ENCODE data around the gene INTS15. TPM values are rescaled to one million over a fixed set of nuclear protein-coding genes. Genes with fewer than 3 reads are reported as not detected.

The INTS15 gene
- total and polyA plus RNA-seq, 8 donors = 9.3 to 203 (median 24.2) TPM

DNA sequence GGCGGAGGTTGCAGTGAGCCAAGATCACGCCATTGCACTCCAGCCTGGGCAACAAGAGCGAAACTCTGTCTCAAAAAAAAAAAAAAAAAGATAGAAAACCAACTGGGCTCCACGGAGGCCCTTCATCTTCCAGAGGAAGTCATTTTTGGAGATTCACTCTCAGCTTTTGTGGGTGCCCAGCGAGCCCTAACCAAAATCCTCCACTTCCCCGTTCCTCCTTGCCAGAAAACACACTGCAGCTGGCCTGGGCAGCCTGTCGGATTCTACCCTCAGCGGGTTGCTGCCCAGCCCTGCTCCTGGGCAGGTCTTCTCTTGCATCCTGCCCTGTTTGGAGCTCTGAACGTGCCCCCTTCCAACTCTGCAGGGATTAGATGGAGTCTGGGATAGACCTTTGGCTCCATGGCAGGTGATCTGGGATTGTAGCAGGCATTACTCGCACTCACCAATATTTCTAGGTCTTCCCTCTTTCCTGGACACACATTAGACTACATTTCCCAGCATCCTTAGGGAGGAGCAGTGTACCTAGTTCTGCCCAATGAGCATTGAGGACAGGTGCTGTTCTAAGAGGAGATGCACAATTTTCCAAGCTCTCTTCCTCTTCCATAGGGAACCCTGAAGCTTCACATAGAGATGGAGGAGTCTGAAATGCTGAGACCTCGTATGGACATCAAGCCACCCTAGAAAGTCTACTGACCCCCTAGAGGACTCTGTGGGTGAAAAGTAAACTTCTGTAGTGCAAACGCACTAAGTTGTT is 43.1 kb upstream of the INTS15 start:
- Histone ChIP-seq H3K27ac (no peak overlapping the region), H3K36me3 (no peaks in the 10 kb centered on the region), H3K9me3 (no peaks in the 10 kb centered on the region), H3K4me1 (no peaks in the 10 kb centered on the region), H3K27me3 (peaks cover 0 to 11% (median 0%) of the 10 kb centered on the region in 3 donors), H3K4me3 (no peak overlapping the region)
- intact Hi-C loops (cut with DNase I; ENCODE audit: low total_unique reads) = no loop called here
- 69 to 79% (median 73%) methylated on average over 11 to 12 of the region's 12 CpGs for WGBS, 5 donors
- no peak for DNase-seq
- TF ChIP-seq POLR2A (IDR thresholded peaks at IDR 0.05) = no peak
- TF ChIP-seq, protein P1, sequence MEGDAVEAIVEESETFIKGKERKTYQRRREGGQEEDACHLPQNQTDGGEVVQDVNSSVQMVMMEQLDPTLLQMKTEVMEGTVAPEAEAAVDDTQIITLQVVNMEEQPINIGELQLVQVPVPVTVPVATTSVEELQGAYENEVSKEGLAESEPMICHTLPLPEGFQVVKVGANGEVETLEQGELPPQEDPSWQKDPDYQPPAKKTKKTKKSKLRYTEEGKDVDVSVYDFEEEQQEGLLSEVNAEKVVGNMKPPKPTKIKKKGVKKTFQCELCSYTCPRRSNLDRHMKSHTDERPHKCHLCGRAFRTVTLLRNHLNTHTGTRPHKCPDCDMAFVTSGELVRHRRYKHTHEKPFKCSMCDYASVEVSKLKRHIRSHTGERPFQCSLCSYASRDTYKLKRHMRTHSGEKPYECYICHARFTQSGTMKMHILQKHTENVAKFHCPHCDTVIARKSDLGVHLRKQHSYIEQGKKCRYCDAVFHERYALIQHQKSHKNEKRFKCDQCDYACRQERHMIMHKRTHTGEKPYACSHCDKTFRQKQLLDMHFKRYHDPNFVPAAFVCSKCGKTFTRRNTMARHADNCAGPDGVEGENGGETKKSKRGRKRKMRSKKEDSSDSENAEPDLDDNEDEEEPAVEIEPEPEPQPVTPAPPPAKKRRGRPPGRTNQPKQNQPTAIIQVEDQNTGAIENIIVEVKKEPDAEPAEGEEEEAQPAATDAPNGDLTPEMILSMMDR (IDR thresholded peaks at IDR 0.05) = no peak
- no peak for TF ChIP-seq POLR2AphosphoS5 (IDR thresholded peaks at IDR 0.05)
- TF ChIP-seq EP300 (IDR thresholded peaks at IDR 0.05) = no peak

DNA sequence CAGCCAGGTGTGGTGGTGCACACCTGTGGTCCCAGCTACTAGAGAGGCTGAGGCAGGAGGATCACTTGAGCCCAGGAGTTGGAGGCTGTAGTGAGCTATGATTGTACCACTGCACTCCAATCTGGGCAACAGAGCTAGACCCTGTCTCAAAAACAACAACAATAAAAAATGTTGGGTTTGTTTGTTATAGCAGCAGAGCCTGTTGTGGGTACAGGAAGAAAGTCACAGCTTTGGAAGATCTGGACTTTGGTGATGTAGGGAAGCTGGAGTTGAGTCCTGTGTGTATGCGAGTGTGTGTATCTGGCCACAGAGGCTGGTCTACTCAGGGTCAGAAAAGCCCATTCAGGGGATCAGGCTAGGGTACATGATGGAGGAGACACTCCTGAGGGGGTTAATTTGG is 42.4 kb upstream of the INTS15 start:
- Histone ChIP-seq H3K4me3 (no peak overlapping the region), H3K27me3 (peaks cover 0 to 11% (median 0%) of the 10 kb centered on the region in 3 donors), H3K27ac (no peak overlapping the region), H3K4me1 (no peaks in the 10 kb centered on the region), H3K36me3 (no peaks in the 10 kb centered on the region), H3K9me3 (no peaks in the 10 kb centered on the region)
- DNase-seq = no peak
- intact Hi-C loops (cut with DNase I; ENCODE audit: low total_unique reads) = no loop called here
- no peak for TF ChIP-seq POLR2A (IDR thresholded peaks at IDR 0.05)
- no peak for TF ChIP-seq POLR2AphosphoS5 (IDR thresholded peaks at IDR 0.05)
- TF ChIP-seq EP300 (IDR thresholded peaks at IDR 0.05) = no peak
- 67 to 100% (median 95%) methylated on average over 1 of the region's 1 CpG for WGBS, 5 donors

DNA sequence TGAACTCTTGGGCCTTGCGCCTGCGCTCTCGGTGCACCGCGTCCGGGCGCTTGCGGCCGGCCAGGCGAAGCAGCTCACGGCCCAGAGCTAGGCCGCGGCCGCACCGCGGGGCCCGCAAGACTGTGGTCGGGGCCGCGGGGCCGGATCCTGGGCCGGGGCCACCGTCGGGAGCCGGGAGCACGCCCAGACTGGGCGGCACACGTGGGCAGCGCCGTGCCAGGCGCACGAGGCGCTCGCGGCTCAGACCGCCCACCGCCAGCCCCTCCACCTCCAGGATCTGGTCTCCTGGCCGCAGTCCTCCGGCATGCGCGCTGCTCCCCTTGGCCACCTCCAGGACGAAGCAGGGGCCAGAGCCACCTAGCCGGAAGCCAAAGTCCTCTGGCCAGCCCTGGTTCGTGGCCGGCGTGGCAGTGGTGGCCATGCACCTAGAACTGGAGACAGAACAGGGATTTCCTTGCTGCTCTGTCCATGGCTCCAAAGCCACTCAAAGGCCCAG is 38.8 kb upstream of the INTS15 start, which contains the start of gene GRID2IP:
Gene GRID2IP (minus strand): TSS at position 446 of the 496 bp plus-strand sequence. CDS start 25 bp downstream, at position 421.
- intact Hi-C loops (cut with DNase I; ENCODE audit: low total_unique reads) = no loop called here
- no peak for DNase-seq
- Histone ChIP-seq H3K4me3 (no peak within 1 kb of the TSS), H3K4me1 (no peaks in the 10 kb centered on the region), H3K9me3 (no peaks in the 10 kb centered on the region), H3K27me3 (peaks cover 0 to 5% (median 0%) of the 10 kb centered on the region in 3 donors), H3K36me3 (no peaks in the 10 kb centered on the region), H3K27ac (no peak within 1 kb of the TSS)
- TF ChIP-seq, protein P1 (IDR thresholded peaks at IDR 0.05) = no peak
- TF ChIP-seq POLR2A (IDR thresholded peaks at IDR 0.05) (no peak), EP300 (IDR thresholded peaks at IDR 0.05) (no peak), POLR2AphosphoS5 (IDR thresholded peaks at IDR 0.05) (no peak)
- whole genome bisulfite sequencing, 5 donors = 60 to 77% (median 76%) methylated on average over 8 to 46 of the region's 46 CpGs

DNA sequence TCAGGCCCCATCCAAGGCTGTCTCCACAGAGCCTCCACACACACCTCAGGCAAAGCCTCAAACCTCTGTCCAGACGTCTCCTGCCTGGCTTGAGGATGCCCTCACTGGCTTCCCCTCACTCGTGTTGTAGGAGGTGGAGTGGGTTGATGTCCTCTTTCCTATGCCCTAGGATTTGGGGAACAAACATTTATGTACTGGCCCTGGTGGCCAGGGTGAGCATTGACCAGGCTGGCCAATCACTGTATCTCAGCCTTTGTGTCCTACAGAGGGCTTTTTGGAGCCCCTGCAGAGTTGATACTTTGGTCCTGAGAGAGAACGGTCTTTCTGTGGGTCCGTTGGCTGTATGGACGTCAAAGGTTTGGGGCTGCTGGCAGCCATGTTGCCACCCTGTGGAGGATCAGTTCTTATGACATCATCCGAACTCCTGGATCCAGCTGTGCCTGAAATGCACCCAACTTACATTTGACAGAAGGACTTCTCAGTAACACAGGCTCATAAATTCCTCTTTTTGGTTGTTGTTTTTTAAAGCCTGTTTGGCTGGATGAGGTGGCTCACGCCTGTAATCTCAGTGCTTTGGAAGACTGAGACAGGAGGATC is 36.3 kb upstream of the INTS15 start:
- Histone ChIP-seq H3K9me3 (no peaks in the 10 kb centered on the region), H3K4me1 (no peaks in the 10 kb centered on the region), H3K27me3 (peaks cover 0 to 5% (median 0%) of the 10 kb centered on the region in 3 donors), H3K4me3 (no peak overlapping the region), H3K36me3 (no peaks in the 10 kb centered on the region), H3K27ac (no peak overlapping the region)
- DNase-seq = no peak
- intact Hi-C loops (cut with DNase I; ENCODE audit: low total_unique reads) = no loop called here
- 72 to 78% (median 74%) methylated on average over 7 of the region's 7 CpGs for WGBS, 5 donors
- TF ChIP-seq, protein P1 (IDR thresholded peaks at IDR 0.05) = no peak
- TF ChIP-seq EP300 (IDR thresholded peaks at IDR 0.05) (no peak), POLR2A (IDR thresholded peaks at IDR 0.05) (no peak), POLR2AphosphoS5 (IDR thresholded peaks at IDR 0.05) (no peak)
